Measurements from ENCODE around the gene PCNX2.
"Not testable (repeated sequence)": the region's sequence is repeated elsewhere in the genome, so short reads cannot be mapped to it uniquely, and the experiment has no call there.

Gene PCNX2

GRCh38 chr1:233019083-233019482, 276.4 kb downstream of the PCNX2 start:
- Histone ChIP-seq H3K27me3 (ENCODE audit: control insufficient read depth in 1 of 2, insufficient read depth in 2 of 2, low read length in 2 of 2) (no peaks in the 10 kb centered on the region), H3K9ac (ENCODE audit: low read length) (no peak overlapping the region), H3K36me3 (ENCODE audit: insufficient read depth, low read length) (no peaks in the 10 kb centered on the region), H3K4me1 (ENCODE audit: insufficient read depth, low read length) (no peaks in the 10 kb centered on the region), H3K27ac (ENCODE audit: low read depth, low read length) (no peak overlapping the region), H3K4me3 (ENCODE audit: low read depth in 1 of 2, low read length in 2 of 2) (no peak overlapping the region), H3K9me3 (ENCODE audit: low read length) (no peaks in the 10 kb centered on the region)

- Histone ChIP-seq H3K9ac (ENCODE audit: low read length) (no peak overlapping the region), H3K4me3 (ENCODE audit: low read depth in 1 of 2, low read length in 2 of 2) (no peak overlapping the region), H3K27me3 (ENCODE audit: control insufficient read depth in 1 of 2, insufficient read depth in 2 of 2, low read length in 2 of 2) (no peaks in the 10 kb centered on the region), H3K27ac (ENCODE audit: low read depth, low read length) (no peak overlapping the region), H3K36me3 (ENCODE audit: insufficient read depth, low read length) (no peaks in the 10 kb centered on the region), H3K9me3 (ENCODE audit: low read length) (no peaks in the 10 kb centered on the region), H3K4me1 (ENCODE audit: insufficient read depth, low read length) (no peaks in the 10 kb centered on the region)
Observed at GRCh38 chr1:233016798-233017197, 278.7 kb downstream of the PCNX2 start.

DNA sequence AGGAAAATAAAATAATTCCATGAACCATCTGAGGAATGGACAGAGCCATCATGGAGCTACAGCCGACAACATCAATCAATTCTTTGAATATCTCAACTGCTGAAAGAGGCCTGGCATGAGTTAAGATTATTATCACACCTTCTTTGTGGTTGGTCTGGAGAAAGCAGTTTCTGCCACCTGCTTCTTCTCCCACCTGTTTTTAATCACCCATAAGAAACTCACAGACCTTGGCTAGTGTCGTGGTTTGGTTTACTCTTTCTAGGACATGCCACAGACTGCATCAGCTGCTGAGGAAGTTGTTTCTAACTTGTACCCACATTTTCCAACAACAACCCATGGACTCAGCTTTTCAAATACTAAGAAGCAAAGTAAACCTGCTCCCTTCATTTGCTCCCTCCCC, 279.6 kb downstream of the PCNX2 start:
- Histone ChIP-seq H3K27ac (ENCODE audit: low read depth, low read length) (no peak overlapping the region), H3K36me3 (ENCODE audit: insufficient read depth, low read length) (no peaks in the 10 kb centered on the region), H3K27me3 (ENCODE audit: control insufficient read depth in 1 of 2, insufficient read depth in 2 of 2, low read length in 2 of 2) (no peaks in the 10 kb centered on the region), H3K4me3 (ENCODE audit: low read depth in 1 of 2, low read length in 2 of 2) (no peak overlapping the region), H3K4me1 (ENCODE audit: insufficient read depth, low read length) (no peaks in the 10 kb centered on the region), H3K9me3 (ENCODE audit: low read length) (no peaks in the 10 kb centered on the region), H3K9ac (ENCODE audit: low read length) (no peak overlapping the region)

DNA sequence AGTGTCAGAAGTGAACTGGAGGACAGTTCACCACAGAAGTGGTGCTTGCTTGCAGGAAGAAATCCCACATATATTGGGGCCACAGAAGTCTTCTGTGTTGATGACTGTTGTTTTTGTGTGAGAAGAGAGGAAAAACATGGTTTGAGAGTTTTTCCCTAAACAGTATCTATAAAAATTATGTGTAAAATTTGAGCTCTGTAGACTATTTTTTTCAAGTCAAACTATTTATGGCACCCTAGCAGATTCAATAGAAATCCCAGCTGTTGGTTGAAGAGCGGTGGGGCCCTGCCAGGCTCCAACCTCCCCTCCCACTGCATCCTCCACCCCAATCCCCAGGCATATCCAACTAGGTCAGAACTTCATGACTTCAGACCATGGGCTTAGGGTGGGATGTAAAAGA, 283.5 kb downstream of the PCNX2 start:
- no peak overlapping the region for H3K9ac ChIP-seq (ENCODE audit: low read length)
- H3K27ac ChIP-seq (ENCODE audit: low read depth, low read length): no peak overlapping the region
- no peaks in the 10 kb centered on the region for H3K4me1 ChIP-seq (ENCODE audit: insufficient read depth, low read length)
- no peak overlapping the region for H3K4me3 ChIP-seq (ENCODE audit: low read depth in 1 of 2, low read length in 2 of 2)
- H3K36me3 ChIP-seq (ENCODE audit: insufficient read depth, low read length): no peaks in the 10 kb centered on the region
- no peaks in the 10 kb centered on the region for H3K9me3 ChIP-seq (ENCODE audit: low read length)
- no peaks in the 10 kb centered on the region for H3K27me3 ChIP-seq (ENCODE audit: control insufficient read depth in 1 of 2, insufficient read depth in 2 of 2, low read length in 2 of 2)

DNA sequence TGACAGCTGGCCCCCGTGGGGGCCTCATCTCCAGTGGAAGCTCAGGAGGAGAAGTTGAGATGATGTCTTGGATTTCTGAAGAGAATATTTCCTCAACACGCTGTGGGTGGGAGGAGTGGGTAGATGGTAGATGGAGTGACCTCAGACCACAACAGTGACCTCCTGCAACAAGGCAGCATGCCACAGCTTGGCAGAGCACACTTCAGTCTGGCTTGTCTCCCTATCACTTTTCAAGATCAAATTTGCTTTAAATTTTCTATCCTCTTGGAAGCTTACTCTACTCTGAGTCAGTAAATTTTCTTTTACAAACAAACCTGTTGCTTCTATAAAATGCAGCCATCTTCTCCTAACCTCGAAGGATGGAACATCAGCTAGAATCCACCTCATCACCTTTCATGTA, 285.4 kb downstream of the PCNX2 start:
- H3K9me3 ChIP-seq (ENCODE audit: low read length): no peaks in the 10 kb centered on the region
- no peak overlapping the region for H3K27ac ChIP-seq (ENCODE audit: low read depth, low read length)
- no peaks in the 10 kb centered on the region for H3K36me3 ChIP-seq (ENCODE audit: insufficient read depth, low read length)
- H3K27me3 ChIP-seq (ENCODE audit: control insufficient read depth in 1 of 2, insufficient read depth in 2 of 2, low read length in 2 of 2): no peaks in the 10 kb centered on the region
- no peak overlapping the region for H3K9ac ChIP-seq (ENCODE audit: low read length)
- no peak overlapping the region for H3K4me3 ChIP-seq (ENCODE audit: low read depth in 1 of 2, low read length in 2 of 2)
- no peaks in the 10 kb centered on the region for H3K4me1 ChIP-seq (ENCODE audit: insufficient read depth, low read length)

GRCh38 chr1:233006541-233006973, 289.0 kb downstream of the PCNX2 start:
- no peaks in the 10 kb centered on the region for H3K27me3 ChIP-seq (ENCODE audit: control insufficient read depth in 1 of 2, insufficient read depth in 2 of 2, low read length in 2 of 2)
- no peaks in the 10 kb centered on the region for H3K4me1 ChIP-seq (ENCODE audit: insufficient read depth, low read length)
- no peaks in the 10 kb centered on the region for H3K36me3 ChIP-seq (ENCODE audit: insufficient read depth, low read length)
- H3K27ac ChIP-seq (ENCODE audit: low read depth, low read length): no peak overlapping the region
- no peak overlapping the region for H3K9ac ChIP-seq (ENCODE audit: low read length)
- H3K9me3 ChIP-seq (ENCODE audit: low read length): no peaks in the 10 kb centered on the region
- no peak overlapping the region for H3K4me3 ChIP-seq (ENCODE audit: low read depth in 1 of 2, low read length in 2 of 2)

DNA sequence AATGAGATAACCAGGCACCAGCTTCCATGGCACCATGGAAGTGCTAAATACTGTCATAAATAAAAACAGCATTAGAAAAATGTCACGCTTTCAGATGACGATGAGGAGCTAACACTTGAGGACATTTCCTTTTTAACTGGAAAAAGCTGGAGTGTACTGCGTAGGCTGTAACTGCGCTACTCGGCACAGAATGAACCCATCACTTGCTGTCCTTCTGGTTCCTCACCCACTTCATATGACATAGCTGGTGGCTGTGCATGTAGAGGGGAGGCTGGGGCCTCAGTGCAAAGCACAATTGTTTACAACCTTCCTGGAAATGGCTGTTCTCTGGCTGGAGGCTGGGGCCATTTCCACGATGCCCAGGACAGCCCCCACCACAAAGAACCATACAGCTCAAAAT, 289.4 kb downstream of the PCNX2 start:
- Histone ChIP-seq H3K27ac (ENCODE audit: low read depth, low read length) (no peak overlapping the region), H3K27me3 (ENCODE audit: control insufficient read depth in 1 of 2, insufficient read depth in 2 of 2, low read length in 2 of 2) (no peaks in the 10 kb centered on the region), H3K9me3 (ENCODE audit: low read length) (no peaks in the 10 kb centered on the region), H3K4me1 (ENCODE audit: insufficient read depth, low read length) (no peaks in the 10 kb centered on the region), H3K4me3 (ENCODE audit: low read depth in 1 of 2, low read length in 2 of 2) (no peak overlapping the region), H3K9ac (ENCODE audit: low read length) (no peak overlapping the region), H3K36me3 (ENCODE audit: insufficient read depth, low read length) (no peaks in the 10 kb centered on the region)

- H3K36me3 ChIP-seq (ENCODE audit: insufficient read depth, low read length): no peaks in the 10 kb centered on the region
- H3K9ac ChIP-seq (ENCODE audit: low read length): no peak overlapping the region
- H3K9me3 ChIP-seq (ENCODE audit: low read length): no peaks in the 10 kb centered on the region
- H3K4me1 ChIP-seq (ENCODE audit: insufficient read depth, low read length): no peaks in the 10 kb centered on the region
- no peak overlapping the region for H3K4me3 ChIP-seq (ENCODE audit: low read depth in 1 of 2, low read length in 2 of 2)
- no peak overlapping the region for H3K27ac ChIP-seq (ENCODE audit: low read depth, low read length)
- H3K27me3 ChIP-seq (ENCODE audit: control insufficient read depth in 1 of 2, insufficient read depth in 2 of 2, low read length in 2 of 2): no peaks in the 10 kb centered on the region
Observed at GRCh38 chr1:233005703-233006102, 289.8 kb downstream of the PCNX2 start.

DNA sequence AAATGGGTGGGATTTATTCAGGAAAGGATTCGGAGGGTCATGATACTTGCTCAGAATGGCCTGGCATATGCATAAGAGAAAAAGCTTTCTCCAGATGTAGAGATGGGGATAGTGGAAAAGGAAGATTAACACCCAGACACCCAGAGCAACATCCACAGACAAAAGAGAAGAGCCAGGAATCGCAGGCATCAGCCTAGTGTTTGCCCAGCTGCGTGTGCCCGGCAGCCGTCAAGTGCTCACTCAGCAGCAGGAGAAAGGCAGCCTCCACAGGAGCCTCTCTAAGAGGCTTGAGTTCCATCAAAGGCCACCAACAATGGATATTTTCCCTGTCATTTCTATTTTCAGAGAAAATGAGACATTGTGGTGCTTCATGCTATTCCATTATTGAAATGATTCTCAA, 290.4 kb downstream of the PCNX2 start:
- Histone ChIP-seq H3K36me3 (ENCODE audit: insufficient read depth, low read length) (no peaks in the 10 kb centered on the region), H3K9ac (ENCODE audit: low read length) (no peak overlapping the region), H3K27ac (ENCODE audit: low read depth, low read length) (no peak overlapping the region), H3K9me3 (ENCODE audit: low read length) (no peaks in the 10 kb centered on the region), H3K4me3 (ENCODE audit: low read depth in 1 of 2, low read length in 2 of 2) (no peak overlapping the region), H3K27me3 (ENCODE audit: control insufficient read depth in 1 of 2, insufficient read depth in 2 of 2, low read length in 2 of 2) (no peaks in the 10 kb centered on the region), H3K4me1 (ENCODE audit: insufficient read depth, low read length) (no peaks in the 10 kb centered on the region)

DNA sequence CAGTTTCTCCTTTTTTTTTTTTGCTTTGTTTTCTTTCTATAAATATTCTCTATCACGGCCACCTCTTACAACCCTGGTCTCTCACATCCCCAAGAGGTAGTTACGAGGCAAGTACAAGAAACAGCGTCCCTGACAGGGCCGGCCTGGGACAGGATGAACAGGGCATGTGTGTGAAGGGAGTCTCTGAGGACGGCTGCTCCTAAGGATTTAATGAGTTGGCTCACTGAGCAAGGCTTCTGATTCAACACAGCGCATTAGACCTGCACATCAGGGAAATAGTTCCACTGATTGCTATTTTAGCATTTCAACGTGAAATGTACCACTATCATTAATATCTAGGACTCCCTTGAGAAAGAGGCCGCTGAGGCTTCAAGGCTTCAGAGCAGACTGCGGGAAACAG, 291.1 kb downstream of the PCNX2 start:
- no peaks in the 10 kb centered on the region for H3K4me1 ChIP-seq (ENCODE audit: insufficient read depth, low read length)
- no peak overlapping the region for H3K9ac ChIP-seq (ENCODE audit: low read length)
- no peaks in the 10 kb centered on the region for H3K9me3 ChIP-seq (ENCODE audit: low read length)
- no peak overlapping the region for H3K4me3 ChIP-seq (ENCODE audit: low read depth in 1 of 2, low read length in 2 of 2)
- no peak overlapping the region for H3K27ac ChIP-seq (ENCODE audit: low read depth, low read length)
- no peaks in the 10 kb centered on the region for H3K36me3 ChIP-seq (ENCODE audit: insufficient read depth, low read length)
- H3K27me3 ChIP-seq (ENCODE audit: control insufficient read depth in 1 of 2, insufficient read depth in 2 of 2, low read length in 2 of 2): no peaks in the 10 kb centered on the region

DNA sequence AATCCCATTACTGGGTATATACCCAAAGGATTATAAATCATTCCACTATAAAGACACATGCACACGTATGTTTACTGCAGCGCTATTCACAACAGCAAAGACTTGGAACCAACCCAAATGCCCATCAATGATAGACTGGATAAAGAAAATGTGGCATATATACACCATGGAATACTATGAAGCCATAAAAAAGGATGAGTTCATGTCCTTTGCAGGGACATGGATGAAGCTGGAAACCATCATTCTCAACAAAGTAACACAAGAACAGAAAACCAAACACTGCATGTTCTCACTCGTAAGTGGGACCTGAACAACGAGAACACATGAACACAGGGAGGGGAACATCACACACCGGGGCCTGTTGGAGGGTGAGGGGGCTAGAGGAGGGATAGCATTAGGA, 291.9 kb downstream of the PCNX2 start:
- not testable (repeated sequence) for H3K9me3 ChIP-seq (ENCODE audit: low read length); H3K9ac ChIP-seq (ENCODE audit: low read length); H3K36me3 ChIP-seq (ENCODE audit: insufficient read depth, low read length); H3K27me3 ChIP-seq (ENCODE audit: control insufficient read depth in 1 of 2, insufficient read depth in 2 of 2, low read length in 2 of 2); H3K4me1 ChIP-seq (ENCODE audit: insufficient read depth, low read length); H3K27ac ChIP-seq (ENCODE audit: low read depth, low read length); H3K4me3 ChIP-seq (ENCODE audit: low read depth in 1 of 2, low read length in 2 of 2)

GRCh38 chr1:232999956-233000625, 295.4 kb downstream of the PCNX2 start:
- Histone ChIP-seq H3K27me3 (ENCODE audit: control insufficient read depth in 1 of 2, insufficient read depth in 2 of 2, low read length in 2 of 2) (no peaks in the 10 kb centered on the region), H3K27ac (ENCODE audit: low read depth, low read length) (no peak overlapping the region), H3K4me1 (ENCODE audit: insufficient read depth, low read length) (no peaks in the 10 kb centered on the region), H3K4me3 (ENCODE audit: low read depth in 1 of 2, low read length in 2 of 2) (no peak overlapping the region), H3K9ac (ENCODE audit: low read length) (no peak overlapping the region), H3K9me3 (ENCODE audit: low read length) (no peaks in the 10 kb centered on the region), H3K36me3 (ENCODE audit: insufficient read depth, low read length) (no peaks in the 10 kb centered on the region)
